H1 (cell line): ENCODE results near the gene GRAMD1B. TPM values are rescaled to one million over a fixed set of nuclear protein-coding genes. Genes with fewer than 3 reads are reported as not detected.

Experiments used
- CHD7 ChIP-seq: fragments of 300-600 bp; sonication (generic); IDR thresholded peaks from 2 replicates; pipeline ENCODE4 v1.7.1; 2012; ENCODE audit warnings: low read length, moderate library complexity, mild to moderate bottlenecking, inconsistent platforms; ENCODE audit not compliant: insufficient replicate concordance
- CREB1 ChIP-seq: IDR thresholded peaks from 2 replicates; pipeline ENCODE4 v1.6.1; 2012; ENCODE audit warnings: inconsistent platforms
- HDAC2 ChIP-seq, 2 experiments: fragments of 300-600 bp in 1 of 2; sonication (generic) in 1 of 2; IDR thresholded peaks; 2 replicates each; pipeline ENCODE4 v1.6.1; 2011 to 2012; ENCODE audit warnings: low read depth in 2 of 2, low read length in 2 of 2, mild to moderate bottlenecking in 2 of 2, moderate library complexity in 2 of 2, borderline replicate concordance in 1 of 2, inconsistent platforms in 1 of 2
- JUND ChIP-seq: IDR thresholded peaks from 2 replicates; pipeline ENCODE4 v1.6.1; 2011; ENCODE audit warnings: mild to moderate bottlenecking, improper control_type of control experiment, low read length
- RNF2 ChIP-seq: fragments of 200-900, 300-1000 bp; sonication (generic); IDR thresholded peaks from 2 replicates; pipeline ENCODE4 v1.7.1; 2016; ENCODE audit warnings: borderline replicate concordance, low read depth, mild to moderate bottlenecking, antibody characterized with exemption, low read length; ENCODE audit not compliant: poor library complexity, severe bottlenecking; ENCODE audit errors: missing control alignments
- SRF ChIP-seq: IDR thresholded peaks from 2 replicates; pipeline ENCODE4 v1.6.1; 2011; ENCODE audit warnings: mild to moderate bottlenecking, low read depth, low read length, moderate library complexity
- TAF1 ChIP-seq: IDR thresholded peaks from 2 replicates; pipeline ENCODE4 v1.6.1; 2011; ENCODE audit warnings: mild to moderate bottlenecking, low read depth, low read length
- ZNF274 ChIP-seq: IDR thresholded peaks from 2 replicates; pipeline ENCODE4 v1.7.0; 2012; ENCODE audit warnings: low read length, borderline replicate concordance; ENCODE audit errors: extremely low read depth
- polyA plus RNA-seq, 7 experiments: library from polyadenylated mRNA; depleted of rRNA in 3 of 7; stranded (reverse) in 5 of 7; unstranded in 2 of 7; fragments of >200 nt in 5 of 7; fragments of 200-250 nt in 2 of 7; gene quantifications; 1 replicate in 5 of 7; 2 replicates in 1 of 7; 4 replicates in 1 of 7; pipeline versions ENCODE4 v1.2.1 to v1.2.3, GENCODE V29; 2011 to 2013; ENCODE audit warnings: missing spikeins in 2 of 7, mixed read lengths in 2 of 7
- total RNA-seq: library from RNA; stranded (reverse); fragmentation: NEBNext Ultra II Directional; extraction: Animal tissue kit (Norgen Biotek cat#: 25700); gene quantifications from 2 replicates; pipeline ENCODE4 v1.2.1, GENCODE V29; 2021

The GRAMD1B gene
- total and polyA plus RNA-seq, 2 of the 8 experiments (the other 6 are each of a cell fraction or from before 2014, with no cell fraction given): 10.1 to 21.2 TPM

GRCh38 chr11:123616505-123617198 lies 186.6 kb downstream of the GRAMD1B start (continued):
- TF ChIP-seq CHD7 (no peak), HDAC2 (IDR thresholded peaks at IDR 0.05; ENCODE audit: borderline replicate concordance in 1 of 2, low read depth in 2 of 2, low read length in 2 of 2) (no peak), CREB1 (no peak), TAF1 (no peak), SRF (no peak), ZNF274 (no peak), JUND (no peak), RNF2 (no peak)
